Parathyroid adenoma (tissue), 2 donors: ENCODE data around the gene PSMC2.
A peak's percentile ranks its signal among the peaks of the same experiment; 100 is the strongest.

Experiments used
- H2AFZ ChIP-seq: fragments of 300-600 bp; sonication (generic); one replicate; pipeline ENCODE4 v1.7.0; 2017; ENCODE audit warnings: antibody characterized with exemption, mild to moderate bottlenecking
- H3K27ac ChIP-seq: fragments of 300-600 bp; sonication (generic); one replicate; pipeline ENCODE4 v1.7.0; 2017
- H3K27me3 ChIP-seq: fragments of 300-600 bp; sonication (generic); one replicate; pipeline ENCODE4 v1.7.0; 2017; ENCODE audit warnings: low read length; ENCODE audit not compliant: control insufficient read depth, insufficient read depth
- H3K36me3 ChIP-seq: fragments of 300-600 bp; sonication (generic); one replicate; pipeline ENCODE4 v1.7.0; 2017; ENCODE audit warnings: low read length; ENCODE audit not compliant: control insufficient read depth, insufficient read depth
- H3K4me1 ChIP-seq: fragments of 300-600 bp; sonication (generic); one replicate; pipeline ENCODE4 v1.7.0; 2017; ENCODE audit warnings: control low read depth
- H3K4me2 ChIP-seq: fragments of 300-600 bp; sonication (generic); one replicate; pipeline ENCODE4 v1.7.0; 2017; ENCODE audit warnings: low read length
- H3K4me3 ChIP-seq: fragments of 300-600 bp; sonication (generic); one replicate; pipeline ENCODE4 v1.7.0; 2017; ENCODE audit warnings: low read depth, low read length
- H3K79me2 ChIP-seq: fragments of 300-600 bp; sonication (generic); one replicate; pipeline ENCODE4 v1.7.0; 2017; ENCODE audit warnings: control low read depth
- H3K9ac ChIP-seq: fragments of 300-600 bp; sonication (generic); one replicate; pipeline ENCODE4 v1.7.0; 2017; ENCODE audit warnings: mild to moderate bottlenecking
- H3K9me3 ChIP-seq: fragments of 300-600 bp; sonication (generic); one replicate; pipeline ENCODE4 v1.7.0; 2017; ENCODE audit warnings: low read length; ENCODE audit not compliant: control insufficient read depth
- TF ChIP-seq, protein P1 (sequence below): fragments of 300-600 bp; sonication (generic); IDR thresholded peaks from one replicate; pipeline ENCODE4 v1.7.0; 2017; ENCODE audit warnings: antibody characterized with exemption, mild to moderate bottlenecking
- donor health status: primary hyperparathyroidism.

The PSMC2 gene

GRCh38 chr7:103347507-103348267 is at the start of gene PSMC2:
PSMC2 (plus strand) TSS chr7:103347643; CDS start chr7:103347712, 69 bp downstream.
- Histone ChIP-seq H3K36me3 (no peaks in the 10 kb centered on the region), H3K9me3 (no peaks in the 10 kb centered on the region), H3K9ac (peak within 1 kb of the TSS; percentile 15), H3K4me1 (peaks cover 7% of the 10 kb centered on the region), H3K27ac (peak within 1 kb of the TSS; percentile 79), H3K27me3 (no peaks in the 10 kb centered on the region), H3K79me2 (peaks cover 61% of the 10 kb centered on the region), H3K4me2 (peak within 1 kb of the TSS; percentile 79), H3K4me3 (peak within 1 kb of the TSS; percentile 76), H2AFZ (peak within 1 kb of the TSS; percentile 87)
- TF ChIP-seq, protein P1, sequence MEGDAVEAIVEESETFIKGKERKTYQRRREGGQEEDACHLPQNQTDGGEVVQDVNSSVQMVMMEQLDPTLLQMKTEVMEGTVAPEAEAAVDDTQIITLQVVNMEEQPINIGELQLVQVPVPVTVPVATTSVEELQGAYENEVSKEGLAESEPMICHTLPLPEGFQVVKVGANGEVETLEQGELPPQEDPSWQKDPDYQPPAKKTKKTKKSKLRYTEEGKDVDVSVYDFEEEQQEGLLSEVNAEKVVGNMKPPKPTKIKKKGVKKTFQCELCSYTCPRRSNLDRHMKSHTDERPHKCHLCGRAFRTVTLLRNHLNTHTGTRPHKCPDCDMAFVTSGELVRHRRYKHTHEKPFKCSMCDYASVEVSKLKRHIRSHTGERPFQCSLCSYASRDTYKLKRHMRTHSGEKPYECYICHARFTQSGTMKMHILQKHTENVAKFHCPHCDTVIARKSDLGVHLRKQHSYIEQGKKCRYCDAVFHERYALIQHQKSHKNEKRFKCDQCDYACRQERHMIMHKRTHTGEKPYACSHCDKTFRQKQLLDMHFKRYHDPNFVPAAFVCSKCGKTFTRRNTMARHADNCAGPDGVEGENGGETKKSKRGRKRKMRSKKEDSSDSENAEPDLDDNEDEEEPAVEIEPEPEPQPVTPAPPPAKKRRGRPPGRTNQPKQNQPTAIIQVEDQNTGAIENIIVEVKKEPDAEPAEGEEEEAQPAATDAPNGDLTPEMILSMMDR: no peak

GRCh38 chr7:103297837-103298179 is 49.6 kb upstream of the PSMC2 start:
- H2AFZ ChIP-seq: peak overlapping the region; percentile 98
- peak overlapping the region; percentile 94 for H3K4me2 ChIP-seq
- H3K9ac ChIP-seq: peak overlapping the region; percentile 57
- TF ChIP-seq, protein P1: no peak
- no peaks in the 10 kb centered on the region for H3K27me3 ChIP-seq
- H3K79me2 ChIP-seq: peaks cover 23% of the 10 kb centered on the region
- no peaks in the 10 kb centered on the region for H3K36me3 ChIP-seq
- no peaks in the 10 kb centered on the region for H3K9me3 ChIP-seq
- peaks cover 12% of the 10 kb centered on the region for H3K4me1 ChIP-seq
- peak overlapping the region; percentile 85 for H3K27ac ChIP-seq
- H3K4me3 ChIP-seq: peak overlapping the region; percentile 98

DNA sequence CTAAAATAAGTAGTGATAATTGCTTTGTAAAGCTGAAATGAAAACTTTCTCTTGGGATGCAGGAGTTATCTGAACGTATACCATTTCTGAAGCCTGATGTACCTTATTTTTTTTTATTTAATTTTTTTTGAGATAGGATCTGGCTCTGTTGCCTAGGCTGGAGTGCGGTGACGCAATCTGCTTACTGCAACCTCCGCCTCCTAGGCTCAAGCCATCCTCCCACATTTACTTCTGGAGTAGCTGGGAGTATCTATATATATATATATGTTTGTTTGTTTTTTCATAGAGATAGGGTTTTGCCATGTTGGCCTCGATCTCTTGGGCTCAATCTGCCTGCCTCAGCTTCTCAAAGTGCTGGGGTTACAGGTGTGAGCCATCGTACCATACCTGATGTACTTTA is 47.8 kb upstream of the PSMC2 start:
- TF ChIP-seq, protein P1: no peak
- Histone ChIP-seq H3K36me3 (no peaks in the 10 kb centered on the region), H3K4me2 (no peak overlapping the region), H3K4me3 (no peak overlapping the region), H3K9me3 (no peaks in the 10 kb centered on the region), H3K79me2 (peaks cover 26% of the 10 kb centered on the region), H2AFZ (no peak overlapping the region), H3K9ac (no peak overlapping the region), H3K27me3 (no peaks in the 10 kb centered on the region), H3K4me1 (peaks cover 12% of the 10 kb centered on the region), H3K27ac (no peak overlapping the region)

DNA sequence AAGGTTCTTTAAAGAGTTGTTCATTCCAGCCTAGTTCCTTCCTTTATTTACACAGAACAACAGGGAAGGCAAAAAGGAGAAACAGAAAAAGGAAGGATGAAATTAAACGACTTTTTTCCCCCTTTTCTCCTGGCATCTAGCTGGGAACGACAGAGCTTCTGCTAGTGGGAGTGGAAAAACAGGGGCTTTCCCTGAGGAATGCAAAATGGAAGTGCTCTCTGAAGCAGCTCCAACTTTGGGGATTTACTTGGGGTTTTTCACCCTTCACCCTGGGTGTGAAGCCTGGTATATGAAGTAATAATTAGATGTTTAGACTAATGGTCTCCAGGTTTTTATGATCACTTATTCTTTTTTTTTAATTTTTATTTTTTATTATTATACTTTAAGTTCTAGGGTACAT is 46.0 kb upstream of the PSMC2 start:
- Histone ChIP-seq H3K79me2 (peaks cover 26% of the 10 kb centered on the region), H3K9me3 (no peaks in the 10 kb centered on the region), H3K9ac (no peak overlapping the region), H3K4me2 (no peak overlapping the region), H3K4me1 (peaks cover 12% of the 10 kb centered on the region), H2AFZ (no peak overlapping the region), H3K27me3 (no peaks in the 10 kb centered on the region), H3K27ac (no peak overlapping the region), H3K36me3 (no peaks in the 10 kb centered on the region), H3K4me3 (no peak overlapping the region)
- TF ChIP-seq, protein P1: no peak
